ENCODE data around the gene SNRPA.

DNA sequence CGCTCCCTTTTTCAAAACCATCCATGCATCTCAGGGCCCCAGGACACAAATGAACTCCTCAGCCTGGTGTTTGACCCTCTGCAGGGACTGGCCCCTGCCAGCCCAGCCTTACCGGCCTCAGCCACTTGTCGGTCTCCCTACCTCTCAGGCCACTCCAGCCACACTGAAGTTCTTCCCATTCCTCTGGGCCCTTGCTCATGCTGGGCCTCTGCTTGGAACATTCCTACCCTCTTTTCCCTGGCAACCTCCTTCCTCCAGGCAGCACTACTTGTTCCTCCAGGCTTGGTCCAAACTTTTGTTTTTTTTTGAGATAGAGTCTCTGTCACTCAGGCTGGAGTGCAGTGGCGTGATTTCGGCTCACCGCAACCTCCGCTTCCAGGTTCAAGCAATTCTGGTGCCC is 40.3 kb downstream of the SNRPA start:
- TF ChIP-seq EP300 (IDR thresholded peaks at IDR 0.05): no peak
- TF ChIP-seq, protein P1, sequence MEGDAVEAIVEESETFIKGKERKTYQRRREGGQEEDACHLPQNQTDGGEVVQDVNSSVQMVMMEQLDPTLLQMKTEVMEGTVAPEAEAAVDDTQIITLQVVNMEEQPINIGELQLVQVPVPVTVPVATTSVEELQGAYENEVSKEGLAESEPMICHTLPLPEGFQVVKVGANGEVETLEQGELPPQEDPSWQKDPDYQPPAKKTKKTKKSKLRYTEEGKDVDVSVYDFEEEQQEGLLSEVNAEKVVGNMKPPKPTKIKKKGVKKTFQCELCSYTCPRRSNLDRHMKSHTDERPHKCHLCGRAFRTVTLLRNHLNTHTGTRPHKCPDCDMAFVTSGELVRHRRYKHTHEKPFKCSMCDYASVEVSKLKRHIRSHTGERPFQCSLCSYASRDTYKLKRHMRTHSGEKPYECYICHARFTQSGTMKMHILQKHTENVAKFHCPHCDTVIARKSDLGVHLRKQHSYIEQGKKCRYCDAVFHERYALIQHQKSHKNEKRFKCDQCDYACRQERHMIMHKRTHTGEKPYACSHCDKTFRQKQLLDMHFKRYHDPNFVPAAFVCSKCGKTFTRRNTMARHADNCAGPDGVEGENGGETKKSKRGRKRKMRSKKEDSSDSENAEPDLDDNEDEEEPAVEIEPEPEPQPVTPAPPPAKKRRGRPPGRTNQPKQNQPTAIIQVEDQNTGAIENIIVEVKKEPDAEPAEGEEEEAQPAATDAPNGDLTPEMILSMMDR (IDR thresholded peaks at IDR 0.05): no peak

Measured in esophagus muscularis mucosa (tissue), 3 donors.